NCI-H2196 treated with DMSO at 0.1 percent for 48 hours (cell line): ENCODE results near the gene MISP.
"Not testable (repeated sequence)": the region's sequence is repeated elsewhere in the genome, so short reads cannot be mapped to it uniquely, and the experiment has no call there.

Experiments used
- DNase-seq: peaks from one replicate; lab custom pipeline; 2025; ENCODE audit not compliant: unreplicated experiment; lab: John Stamatoyannopoulos, UW

MISP gene

GRCh38 chr19:723247-723646 is 27.7 kb upstream of the MISP start:
- DNase-seq = no peak

- no peak for DNase-seq
Measured at GRCh38 chr19:723714-724113, 27.2 kb upstream of the MISP start.

GRCh38 chr19:725461-726089 is 25.3 kb upstream of the MISP start:
- DNase-seq = no peak

DNA sequence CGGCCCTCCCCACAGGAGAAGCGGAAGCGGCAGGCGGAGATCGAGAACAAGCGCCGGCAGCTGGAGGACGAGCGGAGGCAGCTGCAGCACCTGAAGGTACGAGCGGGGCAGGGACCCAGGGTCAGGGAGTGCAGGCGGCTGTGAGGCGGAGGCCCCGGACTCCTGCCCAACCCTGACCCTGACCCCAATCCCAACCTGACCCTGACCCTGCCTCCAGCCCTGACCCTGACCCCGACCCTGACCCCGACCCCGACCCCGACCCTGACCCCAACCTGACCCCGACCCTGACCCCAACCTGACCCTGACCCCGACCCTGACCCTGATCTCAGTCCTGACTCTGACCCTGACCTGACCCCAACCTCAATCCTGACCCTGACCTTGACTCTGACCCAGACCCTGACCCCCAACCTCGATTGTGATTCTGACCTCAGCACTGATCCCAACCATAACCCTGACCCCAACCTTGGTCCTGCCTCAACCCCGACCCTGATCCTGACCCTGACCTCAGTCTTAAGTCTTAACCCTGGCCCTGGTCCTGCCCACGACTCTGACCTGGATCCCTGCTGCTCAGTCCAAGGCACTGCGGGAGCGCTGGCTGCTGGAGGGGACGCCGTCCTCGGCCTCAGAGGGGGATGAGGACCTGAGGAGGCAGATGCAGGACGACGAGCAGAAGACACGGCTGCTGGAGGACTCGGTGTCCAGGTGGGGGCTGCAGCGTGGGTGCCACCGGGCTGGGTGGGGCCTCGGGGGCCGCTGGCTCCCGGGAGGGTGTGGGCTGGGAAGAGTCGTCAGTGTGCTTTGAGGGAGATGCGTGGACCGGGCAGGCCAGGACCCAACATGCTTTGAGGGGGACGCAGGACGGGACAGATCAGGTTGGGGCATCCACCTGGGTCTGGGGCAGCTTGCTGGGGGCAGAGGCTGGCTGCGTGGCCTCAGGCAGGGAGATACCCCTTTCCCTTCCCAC is 23.6 kb upstream of the MISP start:
- no peak for DNase-seq

DNA sequence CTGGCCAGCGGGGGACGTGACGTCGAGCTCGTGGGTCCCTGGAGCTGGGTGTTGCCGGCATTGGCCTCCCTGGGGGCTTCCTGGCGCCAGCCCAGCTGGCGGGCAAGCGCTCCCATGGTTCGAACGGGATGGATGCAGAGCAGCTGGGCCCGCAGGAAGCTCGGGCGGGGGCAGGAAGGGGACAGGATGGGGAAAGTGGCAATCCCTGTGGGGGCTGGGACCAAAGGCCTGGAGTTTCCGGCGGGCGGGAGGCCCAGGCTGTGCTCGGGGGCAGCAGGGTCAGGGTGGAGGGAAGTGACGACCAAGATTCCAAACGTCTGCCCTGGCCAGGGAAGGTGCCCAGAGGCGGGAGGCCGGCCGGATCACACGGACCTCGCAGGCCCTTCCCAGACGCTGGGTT is 22.9 kb upstream of the MISP start:
- no peak for DNase-seq

- DNase-seq = not testable (repeated sequence)
Measured at GRCh38 chr19:729564-729963, 21.3 kb upstream of the MISP start.

- DNase-seq = no peak
Measured at GRCh38 chr19:729965-730668, 20.8 kb upstream of the MISP start.

DNA sequence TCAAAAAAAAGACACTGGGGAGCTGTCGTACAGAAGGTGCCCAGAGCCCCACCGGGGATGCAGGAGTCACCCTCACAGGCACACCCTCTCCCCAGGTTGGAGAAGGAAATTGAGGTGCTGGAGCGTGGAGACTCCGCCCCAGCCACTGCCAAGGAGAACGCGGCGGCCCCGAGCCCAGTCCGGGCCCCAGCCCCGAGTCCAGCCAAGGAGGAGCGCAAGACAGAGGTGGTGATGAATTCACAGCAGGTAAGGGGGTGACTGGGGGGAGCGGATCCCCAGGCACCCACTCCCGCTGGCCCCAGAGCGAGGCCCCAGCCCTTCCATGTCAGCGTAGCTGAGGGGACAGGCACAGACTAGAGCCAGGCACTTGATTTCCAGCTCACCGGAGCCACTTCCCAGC is 19.9 kb upstream of the MISP start:
- DNase-seq = no peak

DNA sequence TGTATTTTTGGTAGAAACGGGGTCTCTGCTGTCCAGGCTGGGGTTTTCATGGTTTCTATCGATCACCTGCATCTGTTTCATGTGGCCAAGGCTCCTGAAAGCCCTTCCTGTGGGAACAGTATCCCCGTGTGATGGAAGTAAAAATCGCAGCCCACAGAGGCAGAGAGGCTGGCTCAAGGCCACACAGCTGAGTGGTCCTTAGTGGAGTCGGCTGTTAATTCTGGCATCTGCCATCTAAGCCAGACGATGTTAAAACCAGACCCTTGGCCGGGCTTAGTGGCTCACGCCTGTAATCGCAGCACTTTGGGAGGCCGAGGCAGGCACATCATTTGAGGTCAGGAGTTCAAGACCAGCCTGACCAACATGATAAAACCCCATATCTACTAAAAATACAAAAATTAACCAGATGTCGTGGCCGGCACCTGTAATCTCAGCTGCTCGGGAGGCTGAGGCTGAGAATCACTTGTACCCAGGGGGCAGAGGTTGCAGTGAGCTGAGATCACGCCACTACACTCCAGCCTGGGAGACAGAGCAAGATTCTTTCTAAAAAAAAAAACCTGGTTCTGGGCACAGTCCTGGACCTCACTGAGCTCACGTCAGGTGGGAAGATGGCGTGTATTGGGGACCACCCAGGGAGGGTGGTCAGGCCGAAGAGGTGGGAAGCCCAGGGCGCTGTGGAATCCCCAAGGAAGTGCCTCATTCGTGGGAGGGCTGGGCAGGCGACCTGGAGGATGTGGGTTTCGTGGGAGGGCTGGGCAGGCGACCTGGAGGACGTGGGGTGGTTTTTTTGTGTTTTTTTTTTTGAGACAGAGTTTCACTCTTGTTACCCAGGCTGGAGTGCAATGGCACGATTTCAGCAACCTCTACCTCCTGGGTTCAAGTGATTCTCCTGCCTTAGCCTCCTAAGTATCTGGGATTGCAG is 18.5 kb upstream of the MISP start:
- no peak for DNase-seq

DNA sequence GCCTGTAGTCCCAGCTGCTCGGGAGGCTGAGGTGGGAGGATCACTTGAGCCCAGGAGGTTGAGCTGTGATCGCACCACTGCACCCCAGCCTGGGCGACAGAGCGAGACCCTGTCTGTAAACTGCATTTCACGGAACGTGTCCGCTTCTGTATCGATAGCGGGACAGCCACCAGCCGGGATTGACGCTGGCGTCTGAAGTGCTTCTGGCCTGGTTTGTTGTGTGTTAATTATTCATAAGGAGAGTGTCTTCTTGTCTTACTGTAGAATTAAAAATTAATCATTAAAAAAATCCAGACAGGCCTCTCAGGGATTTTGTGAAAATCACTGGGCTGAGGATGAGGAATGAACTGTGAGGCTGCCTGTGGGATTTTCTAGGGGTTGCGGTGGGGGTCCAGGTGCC is 16.2 kb upstream of the MISP start:
- no peak for DNase-seq

DNA sequence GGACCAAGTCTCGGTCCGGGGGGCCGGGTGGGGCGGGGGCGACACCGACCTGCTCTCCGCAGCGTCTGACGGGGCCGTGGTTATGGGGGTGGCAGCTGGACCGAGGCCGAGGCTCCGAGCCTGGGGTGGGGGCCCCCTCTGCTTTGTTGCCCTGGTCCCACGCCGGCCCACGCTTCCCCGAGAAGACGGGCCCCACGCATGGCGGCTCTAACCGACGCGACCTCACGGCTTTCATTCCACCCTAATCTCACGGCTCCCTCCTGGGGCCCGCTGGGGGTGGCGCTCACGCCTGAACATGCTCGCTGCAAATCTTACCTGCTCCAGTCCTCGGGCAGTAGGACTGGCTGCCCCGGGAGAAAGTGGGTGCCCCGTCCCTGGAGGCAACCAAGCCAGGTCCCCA is 14.8 kb upstream of the MISP start:
- no peak for DNase-seq

DNA sequence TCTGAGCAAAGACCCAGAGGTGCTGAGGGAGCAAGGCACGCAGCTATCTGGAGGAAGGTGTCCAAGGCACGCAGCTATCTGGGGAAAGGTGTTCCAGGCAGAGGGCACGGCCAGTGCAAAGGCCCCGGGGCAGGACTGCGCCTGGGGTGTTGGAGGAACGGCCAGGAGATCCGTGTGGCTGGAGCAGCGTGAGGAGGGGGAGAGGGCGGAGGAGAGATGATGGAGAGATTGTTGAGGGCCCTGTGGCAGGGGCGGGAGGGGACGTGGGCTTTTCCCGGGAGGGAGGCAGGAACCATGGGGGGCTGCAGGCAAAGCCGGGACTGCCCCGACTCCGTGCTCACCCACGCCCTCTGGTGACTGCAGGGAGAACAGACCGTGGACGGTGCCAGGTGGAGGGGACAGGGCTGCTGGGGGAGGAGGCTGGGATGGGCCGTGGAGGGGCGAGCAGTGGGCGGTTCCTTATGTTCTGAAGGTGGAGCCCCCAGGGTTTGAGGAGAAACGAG is 13.3 kb upstream of the MISP start:
- DNase-seq = no peak

- DNase-seq = no peak
Measured at GRCh38 chr19:738509-739128, 12.3 kb upstream of the MISP start.

DNA sequence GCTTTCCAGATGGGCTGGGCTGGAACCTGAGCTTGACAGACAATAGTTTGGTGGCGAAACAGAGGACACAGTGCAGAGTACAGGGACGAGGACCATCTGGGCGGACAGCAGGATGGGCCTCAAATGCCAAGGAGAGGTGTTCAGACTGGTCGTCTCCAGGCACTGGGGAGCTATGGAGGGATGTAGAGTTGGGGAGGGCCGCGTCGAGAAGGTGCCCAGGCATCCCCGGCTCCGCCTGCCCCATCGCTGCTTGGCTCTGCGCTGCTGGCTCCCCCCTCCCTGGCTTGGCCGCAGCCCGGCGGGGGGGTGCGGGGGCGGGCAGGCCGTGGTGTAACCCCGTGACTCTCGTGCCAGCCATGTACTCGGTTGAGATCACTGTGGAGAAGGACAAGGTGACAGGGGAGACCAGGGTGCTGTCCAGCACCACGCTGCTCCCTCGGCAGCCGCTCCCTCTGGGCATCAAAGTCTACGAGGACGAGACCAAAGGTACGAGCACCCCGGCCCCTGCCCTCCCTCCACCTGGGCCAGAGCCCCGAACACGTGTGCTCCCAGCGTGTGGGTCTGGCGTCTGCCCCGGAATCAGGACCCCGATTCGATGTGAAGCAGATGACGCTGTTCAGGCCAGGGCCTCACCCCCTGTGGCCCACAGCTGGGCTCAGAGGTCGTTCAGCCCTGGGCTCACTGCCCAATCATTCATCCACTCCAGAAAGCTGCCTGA is 10.8 kb upstream of the MISP start:
- peak; percentile 25 for DNase-seq

DNA sequence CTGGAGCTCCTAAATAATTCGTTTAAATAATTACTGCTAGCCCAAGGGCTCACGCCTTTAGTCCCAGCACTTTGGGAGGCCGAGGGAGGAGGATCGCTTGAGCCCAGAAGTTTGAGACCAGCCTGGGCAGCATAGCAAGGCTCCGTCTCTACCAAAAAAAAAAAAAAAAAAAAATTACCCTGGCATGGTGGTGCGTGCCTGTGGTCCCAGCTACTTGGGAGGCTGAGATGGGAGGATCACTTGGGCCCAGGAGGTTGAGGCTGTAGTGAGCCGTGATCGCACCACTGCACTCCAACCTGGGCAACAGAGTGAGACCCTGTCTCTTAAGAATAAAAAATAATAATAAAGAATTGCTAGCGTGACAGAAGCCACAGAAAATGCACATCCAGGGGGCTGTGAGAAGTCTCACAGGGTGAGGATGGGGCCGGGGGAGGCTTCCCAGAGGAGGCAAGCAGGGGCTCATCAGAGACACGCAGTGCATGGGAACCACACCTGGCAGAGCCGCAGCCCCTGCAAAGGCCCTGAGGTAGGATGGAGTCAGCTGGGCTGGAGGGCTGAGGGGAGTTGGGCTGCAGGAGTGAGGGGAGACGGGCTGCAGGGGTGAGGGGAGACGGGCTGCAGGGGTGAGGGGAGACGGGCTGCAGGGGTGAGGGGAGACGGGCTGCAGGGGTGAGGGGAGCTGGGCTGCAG is 10.0 kb upstream of the MISP start:
- DNase-seq = not testable (repeated sequence)

GRCh38 chr19:741506-742131 is 9.3 kb upstream of the MISP start:
- no peak for DNase-seq

- no peak for DNase-seq
Measured at GRCh38 chr19:742540-743075, 8.3 kb upstream of the MISP start.

GRCh38 chr19:743168-743687 is 7.7 kb upstream of the MISP start:
- peak; percentile 48 for DNase-seq
